ENCODE data around the gene SPECC1L.

The SPECC1L gene

GRCh38 chr22:24445481-24446259 is 175.0 kb downstream of the SPECC1L start:
- TF ChIP-seq, protein P1, sequence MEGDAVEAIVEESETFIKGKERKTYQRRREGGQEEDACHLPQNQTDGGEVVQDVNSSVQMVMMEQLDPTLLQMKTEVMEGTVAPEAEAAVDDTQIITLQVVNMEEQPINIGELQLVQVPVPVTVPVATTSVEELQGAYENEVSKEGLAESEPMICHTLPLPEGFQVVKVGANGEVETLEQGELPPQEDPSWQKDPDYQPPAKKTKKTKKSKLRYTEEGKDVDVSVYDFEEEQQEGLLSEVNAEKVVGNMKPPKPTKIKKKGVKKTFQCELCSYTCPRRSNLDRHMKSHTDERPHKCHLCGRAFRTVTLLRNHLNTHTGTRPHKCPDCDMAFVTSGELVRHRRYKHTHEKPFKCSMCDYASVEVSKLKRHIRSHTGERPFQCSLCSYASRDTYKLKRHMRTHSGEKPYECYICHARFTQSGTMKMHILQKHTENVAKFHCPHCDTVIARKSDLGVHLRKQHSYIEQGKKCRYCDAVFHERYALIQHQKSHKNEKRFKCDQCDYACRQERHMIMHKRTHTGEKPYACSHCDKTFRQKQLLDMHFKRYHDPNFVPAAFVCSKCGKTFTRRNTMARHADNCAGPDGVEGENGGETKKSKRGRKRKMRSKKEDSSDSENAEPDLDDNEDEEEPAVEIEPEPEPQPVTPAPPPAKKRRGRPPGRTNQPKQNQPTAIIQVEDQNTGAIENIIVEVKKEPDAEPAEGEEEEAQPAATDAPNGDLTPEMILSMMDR (IDR thresholded peaks at IDR 0.05; ENCODE audit: extremely low read depth, insufficient read depth, missing control alignments): no peak
- peak; percentile 39 for DNase-seq (ENCODE audit: low spot score)
- in situ Hi-C loops (cut with MboI; ENCODE audit: low pct_unique_long_range_greater_than_20kb, low sequenced_read_pairs, unreplicated experiment): no loop called here

DNA sequence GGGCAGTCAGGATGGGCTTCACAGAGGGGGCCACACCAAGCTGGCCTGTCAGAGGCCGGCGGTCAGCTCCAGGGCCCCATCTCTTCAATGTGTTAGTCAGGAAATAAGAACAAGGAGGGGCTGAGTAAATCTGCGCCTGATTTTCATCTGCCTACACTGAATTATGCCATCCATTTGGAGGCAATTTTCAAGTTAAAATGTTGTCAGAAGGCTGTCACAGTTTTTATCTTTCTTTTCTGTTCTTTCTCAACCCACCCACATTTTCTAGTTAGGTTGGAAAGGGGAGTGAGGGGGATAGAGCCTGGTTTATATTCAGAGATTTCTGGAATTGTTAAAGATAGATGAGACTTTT is 175.6 kb downstream of the SPECC1L start:
- in situ Hi-C loops (cut with MboI; ENCODE audit: low pct_unique_long_range_greater_than_20kb, low sequenced_read_pairs, unreplicated experiment): no loop called here
- TF ChIP-seq, protein P1 (IDR thresholded peaks at IDR 0.05; ENCODE audit: extremely low read depth, insufficient read depth, missing control alignments): no peak
- no peak for DNase-seq (ENCODE audit: low spot score)

GRCh38 chr22:24450610-24451009 is 180.0 kb downstream of the SPECC1L start:
- in situ Hi-C loops (cut with MboI; ENCODE audit: low pct_unique_long_range_greater_than_20kb, low sequenced_read_pairs, unreplicated experiment): no loop called here
- TF ChIP-seq, protein P1 (IDR thresholded peaks at IDR 0.05; ENCODE audit: extremely low read depth, insufficient read depth, missing control alignments): no peak
- no peak for DNase-seq (ENCODE audit: low spot score)

GRCh38 chr22:24451162-24451561 is 180.5 kb downstream of the SPECC1L start:
- TF ChIP-seq, protein P1 (IDR thresholded peaks at IDR 0.05; ENCODE audit: extremely low read depth, insufficient read depth, missing control alignments): no peak
- no peak for DNase-seq (ENCODE audit: low spot score)
- in situ Hi-C loops (cut with MboI; ENCODE audit: low pct_unique_long_range_greater_than_20kb, low sequenced_read_pairs, unreplicated experiment): no loop called here

GRCh38 chr22:24453853-24454252 is 183.2 kb downstream of the SPECC1L start:
- TF ChIP-seq, protein P1 (IDR thresholded peaks at IDR 0.05; ENCODE audit: extremely low read depth, insufficient read depth, missing control alignments): no peak
- DNase-seq (ENCODE audit: low spot score): no peak
- in situ Hi-C loops (cut with MboI; ENCODE audit: low pct_unique_long_range_greater_than_20kb, low sequenced_read_pairs, unreplicated experiment): no loop called here

GRCh38 chr22:24455039-24455438 is 184.4 kb downstream of the SPECC1L start:
- no peak for DNase-seq (ENCODE audit: low spot score)
- TF ChIP-seq, protein P1 (IDR thresholded peaks at IDR 0.05; ENCODE audit: extremely low read depth, insufficient read depth, missing control alignments): no peak
- in situ Hi-C loops (cut with MboI; ENCODE audit: low pct_unique_long_range_greater_than_20kb, low sequenced_read_pairs, unreplicated experiment): no loop called here
